ENCODE measurements around the gene WFS1. TPM values are rescaled to one million over a fixed set of nuclear protein-coding genes. Genes with fewer than 3 reads are reported as not detected.

Gene WFS1
- total RNA-seq, 1 experiment from 2014 or later: 57.1 TPM

DNA sequence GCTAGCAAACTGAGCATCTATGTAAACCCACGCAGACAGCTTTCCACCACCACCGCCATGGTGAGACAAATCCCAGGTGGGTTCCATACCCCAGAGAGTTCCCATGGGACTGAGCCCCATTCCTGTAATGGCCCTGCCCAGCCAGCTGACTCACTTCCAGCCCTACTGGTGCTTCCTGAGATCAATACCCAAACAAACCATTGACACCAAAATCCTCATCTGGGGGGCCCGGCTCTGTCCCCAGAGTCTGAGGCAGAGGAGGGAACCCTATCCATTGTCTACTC is 39.2 kb upstream of the WFS1 start:
- CTCF ChIA-PET: no interaction called here

DNA sequence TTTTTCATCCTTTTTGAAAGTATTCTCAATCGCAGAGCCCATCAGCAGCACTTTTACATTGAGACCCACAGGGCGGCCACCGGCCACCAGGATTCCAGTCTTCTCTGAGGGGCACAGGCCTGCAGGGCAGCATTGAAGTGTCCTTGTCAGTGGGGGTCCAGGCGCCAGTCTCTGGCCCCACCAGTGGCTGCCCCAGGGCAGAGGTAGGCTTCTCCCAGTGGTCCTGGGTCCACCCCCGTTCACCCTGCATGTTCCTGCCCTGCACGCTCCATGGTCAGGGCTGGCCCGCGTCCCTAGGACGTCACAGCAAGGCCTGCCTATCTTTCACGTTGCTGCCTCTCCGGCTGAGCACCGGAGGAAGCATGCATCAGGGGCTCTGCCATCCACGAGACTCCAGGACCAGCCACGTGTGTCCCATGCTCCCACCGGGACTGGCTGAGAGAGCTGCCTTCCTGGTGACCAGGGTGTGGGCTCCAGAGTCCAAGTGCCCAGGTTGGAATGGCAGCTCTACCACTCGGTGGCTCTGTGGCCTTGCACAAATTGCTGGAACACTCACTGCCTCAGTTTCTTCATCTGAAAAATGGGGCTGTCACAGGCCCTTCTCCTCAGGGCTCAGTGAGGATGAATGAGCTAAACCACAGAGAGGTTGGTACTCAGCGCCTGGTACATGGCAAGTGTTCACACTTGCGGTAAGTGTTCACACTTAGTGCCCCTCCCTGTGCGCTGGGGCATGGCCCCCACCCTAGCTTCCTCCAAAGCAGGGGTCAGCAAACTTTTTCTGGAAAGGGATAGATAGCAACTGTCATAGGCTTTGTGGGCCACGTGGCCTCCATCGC is 38.6 kb upstream of the WFS1 start:
- BruUV-seq (replicated peaks): no TSS peak
- Histone ChIP-seq H3K79me2 (ENCODE audit: low read depth) (no peaks in the 10 kb centered on the region), H3K9me3 (ENCODE audit: insufficient read depth, low read depth) (no peaks in the 10 kb centered on the region), H3K9me2 (ENCODE audit: insufficient read depth) (no peaks in the 10 kb centered on the region), H3K27ac (no peak overlapping the region), H3F3A (ENCODE audit: insufficient read depth, low read depth) (no peaks in the 10 kb centered on the region), H3K4me3 (no peak overlapping the region), H3K36me3 (ENCODE audit: low read depth) (no peaks in the 10 kb centered on the region), H2AFZ (no peak overlapping the region), H3K4me1 (replicated peaks; ENCODE audit: insufficient read depth) (no peaks in the 10 kb centered on the region), H4K20me1 (ENCODE audit: insufficient read depth) (no peaks in the 10 kb centered on the region), H3K27me3 (ENCODE audit: insufficient read depth, low read depth) (peaks cover 44% of the 10 kb centered on the region), H3K4me2 (no peak overlapping the region)
- TF ChIP-seq, protein P1, sequence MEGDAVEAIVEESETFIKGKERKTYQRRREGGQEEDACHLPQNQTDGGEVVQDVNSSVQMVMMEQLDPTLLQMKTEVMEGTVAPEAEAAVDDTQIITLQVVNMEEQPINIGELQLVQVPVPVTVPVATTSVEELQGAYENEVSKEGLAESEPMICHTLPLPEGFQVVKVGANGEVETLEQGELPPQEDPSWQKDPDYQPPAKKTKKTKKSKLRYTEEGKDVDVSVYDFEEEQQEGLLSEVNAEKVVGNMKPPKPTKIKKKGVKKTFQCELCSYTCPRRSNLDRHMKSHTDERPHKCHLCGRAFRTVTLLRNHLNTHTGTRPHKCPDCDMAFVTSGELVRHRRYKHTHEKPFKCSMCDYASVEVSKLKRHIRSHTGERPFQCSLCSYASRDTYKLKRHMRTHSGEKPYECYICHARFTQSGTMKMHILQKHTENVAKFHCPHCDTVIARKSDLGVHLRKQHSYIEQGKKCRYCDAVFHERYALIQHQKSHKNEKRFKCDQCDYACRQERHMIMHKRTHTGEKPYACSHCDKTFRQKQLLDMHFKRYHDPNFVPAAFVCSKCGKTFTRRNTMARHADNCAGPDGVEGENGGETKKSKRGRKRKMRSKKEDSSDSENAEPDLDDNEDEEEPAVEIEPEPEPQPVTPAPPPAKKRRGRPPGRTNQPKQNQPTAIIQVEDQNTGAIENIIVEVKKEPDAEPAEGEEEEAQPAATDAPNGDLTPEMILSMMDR (conservative IDR thresholded peaks at IDR 0.05): no peak
- no peak for TF ChIP-seq EZH2 (IDR thresholded peaks at IDR 0.05; ENCODE audit: low read depth)
- DNase-seq: no peak
- ChIA-PET CTCF (no interaction called here), POLR2A (ENCODE audit: unreplicated experiment) (no interaction called here)
- intact Hi-C loops (cut with micrococcal nuclease; ENCODE audit: unreplicated experiment): no loop called here

More for the DNA sequence above, 39.2 kb upstream of the WFS1 start:
- no TSS peak for BruUV-seq (replicated peaks)
- H3K79me2 ChIP-seq (ENCODE audit: low read depth): no peaks in the 10 kb centered on the region
- H4K20me1 ChIP-seq (ENCODE audit: insufficient read depth): no peaks in the 10 kb centered on the region
- TF ChIP-seq EZH2 (IDR thresholded peaks at IDR 0.05; ENCODE audit: low read depth): no peak
- TF ChIP-seq, protein P1 (conservative IDR thresholded peaks at IDR 0.05): no peak
- no peaks in the 10 kb centered on the region for H3K9me3 ChIP-seq (ENCODE audit: insufficient read depth, low read depth)
- no peaks in the 10 kb centered on the region for H3F3A ChIP-seq (ENCODE audit: insufficient read depth, low read depth)
- H3K4me2 ChIP-seq: no peak overlapping the region
- POLR2A ChIA-PET (ENCODE audit: unreplicated experiment): no interaction called here
- no peak overlapping the region for H2AFZ ChIP-seq
- intact Hi-C loops (cut with micrococcal nuclease; ENCODE audit: unreplicated experiment): no loop called here
- H3K9me2 ChIP-seq (ENCODE audit: insufficient read depth): no peaks in the 10 kb centered on the region
- no peaks in the 10 kb centered on the region for H3K36me3 ChIP-seq (ENCODE audit: low read depth)
- DNase-seq: no peak
- H3K4me1 ChIP-seq (replicated peaks; ENCODE audit: insufficient read depth): no peaks in the 10 kb centered on the region
- peaks cover 38% of the 10 kb centered on the region for H3K27me3 ChIP-seq (ENCODE audit: insufficient read depth, low read depth)
- H3K4me3 ChIP-seq: no peak overlapping the region
- H3K27ac ChIP-seq: no peak overlapping the region

DNA sequence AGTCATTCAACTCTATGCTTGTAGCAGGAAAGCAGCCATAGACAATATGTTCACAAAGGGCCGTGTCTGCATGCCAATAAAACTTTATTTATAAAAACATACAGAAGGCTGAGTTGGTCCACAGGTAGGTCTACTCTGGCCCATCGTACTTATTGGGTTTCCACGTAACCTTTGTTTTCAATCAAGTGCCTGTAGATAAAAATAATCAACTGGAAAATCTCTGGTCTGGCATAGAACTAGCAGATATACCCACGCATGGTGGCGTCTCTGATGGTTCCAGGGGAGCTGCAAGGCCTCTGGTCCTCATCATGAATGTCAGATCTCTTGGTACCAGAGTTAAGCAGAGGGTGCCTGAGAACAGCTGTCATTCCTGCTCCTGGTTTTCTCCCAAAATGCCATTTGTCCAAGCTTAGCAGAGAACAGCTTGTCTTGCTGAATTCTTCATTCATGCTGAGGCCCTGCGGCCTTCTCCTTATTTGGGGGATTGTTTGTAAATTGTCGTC is 37.9 kb upstream of the WFS1 start:
- POLR2A ChIA-PET (ENCODE audit: unreplicated experiment): no interaction called here
- H3K27me3 ChIP-seq (ENCODE audit: insufficient read depth, low read depth): peaks cover 48% of the 10 kb centered on the region
- H3K27ac ChIP-seq: no peak overlapping the region
- no peak overlapping the region for H3K4me3 ChIP-seq
- H3K79me2 ChIP-seq (ENCODE audit: low read depth): no peaks in the 10 kb centered on the region
- CTCF ChIA-PET: no interaction called here
- no peak for DNase-seq
- H3F3A ChIP-seq (ENCODE audit: insufficient read depth, low read depth): no peaks in the 10 kb centered on the region
- intact Hi-C loops (cut with micrococcal nuclease; ENCODE audit: unreplicated experiment): no loop called here
- H3K9me3 ChIP-seq (ENCODE audit: insufficient read depth, low read depth): no peaks in the 10 kb centered on the region
- H3K4me2 ChIP-seq: no peak overlapping the region
- no peaks in the 10 kb centered on the region for H3K36me3 ChIP-seq (ENCODE audit: low read depth)
- no peaks in the 10 kb centered on the region for H3K4me1 ChIP-seq (replicated peaks; ENCODE audit: insufficient read depth)
- H2AFZ ChIP-seq: no peak overlapping the region
- TF ChIP-seq, protein P1 (conservative IDR thresholded peaks at IDR 0.05): no peak
- TF ChIP-seq EZH2 (IDR thresholded peaks at IDR 0.05; ENCODE audit: low read depth): no peak
- H4K20me1 ChIP-seq (ENCODE audit: insufficient read depth): no peaks in the 10 kb centered on the region
- H3K9me2 ChIP-seq (ENCODE audit: insufficient read depth): no peaks in the 10 kb centered on the region
- no TSS peak for BruUV-seq (replicated peaks)
